SK-N-SH (cell line): ENCODE measurements around the gene OPCML.

Experiments
- FOSL2 ChIP-seq: IDR thresholded peaks from 2 replicates; pipeline ENCODE4 v1.4.0; 2012; ENCODE audit warnings: low read depth, mild to moderate bottlenecking, moderate library complexity, borderline replicate concordance
- FOXJ3 ChIP-seq: sonication (generic); formaldehyde crosslinking; IDR thresholded peaks from 2 replicates; pipeline ENCODE4 v1.5.1; 2020; ENCODE audit warnings: mild to moderate bottlenecking, missing genetic modification reagents
- RCOR1 ChIP-seq: fragments of 150-350 bp; IDR thresholded peaks from 2 replicates; pipeline ENCODE4 v1.6.1; 2017; ENCODE audit warnings: antibody characterized with exemption, low read length

DNA sequence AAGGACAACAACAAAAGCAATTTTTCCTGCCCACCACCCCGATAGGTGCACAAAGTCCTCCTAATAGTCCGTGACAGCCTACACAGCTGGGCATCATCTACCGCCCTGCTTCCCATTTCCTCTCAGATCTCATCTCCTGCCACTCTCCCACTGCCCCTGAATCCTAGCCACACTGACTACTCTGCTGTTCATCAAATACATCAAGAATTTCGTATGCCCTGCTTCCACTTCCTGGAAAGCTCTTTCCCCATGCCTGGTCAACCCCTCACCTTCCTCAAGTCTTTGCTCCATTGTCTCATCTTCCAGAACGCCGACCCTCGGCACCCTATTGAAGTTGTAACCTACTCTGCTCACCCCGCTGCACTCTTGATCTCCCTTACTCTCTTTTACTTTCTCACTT, 320.1 kb downstream of the OPCML start:
- TF ChIP-seq FOXJ3 (CRISPR knock-in tag) (no peak), RCOR1 (no peak), FOSL2 (no peak)
